T-helper 1 cell treated with Interleukin-12 subunit alpha and Interleukin-12 subunit beta and Interleukin-4 antibody, amounts not matched to agents 30 μg/mL and 1 μg/mL, for 36 hours (primary cell): Measurements from ENCODE around the gene HIGD1A.
A peak's percentile ranks its signal among the peaks of the same experiment; 100 is the strongest.

Source experiments
- H3K27ac Mint-ChIP-seq: one replicate; pipeline ENCODE4 v1.8.0; 2021; ENCODE audit warnings: mild to moderate bottlenecking, mixed read lengths
- H3K27me3 Mint-ChIP-seq: one replicate; pipeline ENCODE4 v1.8.0; 2021; ENCODE audit warnings: low read depth, mixed read lengths
- H3K36me3 Mint-ChIP-seq: one replicate; pipeline ENCODE4 v1.8.0; 2021; ENCODE audit warnings: low read depth, mixed read lengths
- H3K4me1 Mint-ChIP-seq: one replicate; pipeline ENCODE4 v1.8.0; 2021; ENCODE audit warnings: low read depth, mixed read lengths
- H3K4me3 Mint-ChIP-seq: one replicate; pipeline ENCODE4 v1.8.0; 2021; ENCODE audit warnings: mild to moderate bottlenecking, moderate library complexity, mixed read lengths
- H3K9me3 Mint-ChIP-seq: one replicate; pipeline ENCODE4 v1.8.0; 2021; ENCODE audit warnings: mixed read lengths

Gene HIGD1A

GRCh38 chr3:42796332-42796885 lies 7.9 kb downstream of the HIGD1A start:
- Mint-ChIP-seq H3K4me3 (no peak overlapping the region), H3K9me3 (no peaks in the 10 kb centered on the region), H3K36me3 (peaks cover 13% of the 10 kb centered on the region), H3K27ac (no peak overlapping the region), H3K4me1 (peaks cover 24% of the 10 kb centered on the region), H3K27me3 (no peaks in the 10 kb centered on the region)

- Mint-ChIP-seq H3K4me1 (peaks cover 21% of the 10 kb centered on the region), H3K9me3 (no peaks in the 10 kb centered on the region), H3K27me3 (no peaks in the 10 kb centered on the region), H3K36me3 (peaks cover 12% of the 10 kb centered on the region), H3K4me3 (no peak overlapping the region), H3K27ac (no peak overlapping the region)
Measured at GRCh38 chr3:42795621-42796181, 8.6 kb downstream of the HIGD1A start.

- Mint-ChIP-seq H3K4me1 (peaks cover 15% of the 10 kb centered on the region), H3K27ac (peak overlapping the region; percentile 28), H3K36me3 (peaks cover 19% of the 10 kb centered on the region), H3K9me3 (no peaks in the 10 kb centered on the region), H3K27me3 (no peaks in the 10 kb centered on the region), H3K4me3 (no peak overlapping the region)
Measured at GRCh38 chr3:42790714-42791229, 13.5 kb downstream of the HIGD1A start.

GRCh38 chr3:42786631-42787030 lies 17.7 kb downstream of the HIGD1A start:
- no peak overlapping the region for H3K4me3 Mint-ChIP-seq
- no peaks in the 10 kb centered on the region for H3K27me3 Mint-ChIP-seq
- H3K36me3 Mint-ChIP-seq: peaks cover 21% of the 10 kb centered on the region
- H3K4me1 Mint-ChIP-seq: peaks cover 10% of the 10 kb centered on the region
- no peak overlapping the region for H3K27ac Mint-ChIP-seq
- H3K9me3 Mint-ChIP-seq: no peaks in the 10 kb centered on the region

- peaks cover 21% of the 10 kb centered on the region for H3K36me3 Mint-ChIP-seq
- H3K27me3 Mint-ChIP-seq: no peaks in the 10 kb centered on the region
- no peak overlapping the region for H3K4me3 Mint-ChIP-seq
- peaks cover 10% of the 10 kb centered on the region for H3K4me1 Mint-ChIP-seq
- H3K9me3 Mint-ChIP-seq: no peaks in the 10 kb centered on the region
- H3K27ac Mint-ChIP-seq: no peak overlapping the region
Measured at GRCh38 chr3:42786212-42786611, 18.1 kb downstream of the HIGD1A start.

GRCh38 chr3:42780892-42781700 lies 23.2 kb downstream of the HIGD1A start:
- Mint-ChIP-seq H3K4me1 (peaks cover 3% of the 10 kb centered on the region), H3K36me3 (peaks cover 16% of the 10 kb centered on the region), H3K27ac (peak overlapping the region; percentile 55), H3K9me3 (no peaks in the 10 kb centered on the region), H3K4me3 (no peak overlapping the region), H3K27me3 (no peaks in the 10 kb centered on the region)

- peaks cover 3% of the 10 kb centered on the region for H3K4me1 Mint-ChIP-seq
- H3K27me3 Mint-ChIP-seq: no peaks in the 10 kb centered on the region
- no peak overlapping the region for H3K4me3 Mint-ChIP-seq
- H3K36me3 Mint-ChIP-seq: peaks cover 14% of the 10 kb centered on the region
- H3K9me3 Mint-ChIP-seq: no peaks in the 10 kb centered on the region
- H3K27ac Mint-ChIP-seq: peak overlapping the region; percentile 55
Measured at GRCh38 chr3:42780398-42780797, 23.9 kb downstream of the HIGD1A start.

GRCh38 chr3:42778644-42779043 lies 25.6 kb downstream of the HIGD1A start:
- Mint-ChIP-seq H3K4me1 (peaks cover 7% of the 10 kb centered on the region), H3K4me3 (no peak overlapping the region), H3K27me3 (no peaks in the 10 kb centered on the region), H3K36me3 (peaks cover 14% of the 10 kb centered on the region), H3K9me3 (no peaks in the 10 kb centered on the region), H3K27ac (no peak overlapping the region)

GRCh38 chr3:42773409-42773751 lies 30.9 kb downstream of the HIGD1A start:
- Mint-ChIP-seq H3K27me3 (peaks cover 24% of the 10 kb centered on the region), H3K9me3 (no peaks in the 10 kb centered on the region), H3K27ac (peak overlapping the region; percentile 87), H3K4me1 (peaks cover 17% of the 10 kb centered on the region), H3K4me3 (peak overlapping the region; percentile 88), H3K36me3 (no peaks in the 10 kb centered on the region)

GRCh38 chr3:42772670-42773408 lies 31.5 kb downstream of the HIGD1A start, which contains the start of gene CCDC13:
Gene CCDC13, minus strand, starts transcription at chr3:42773253. Its CDS starts 14,908 bp downstream, at chr3:42758345.
- H3K27me3 Mint-ChIP-seq: peaks cover 24% of the 10 kb centered on the region
- peak within 1 kb of the TSS; percentile 87 for H3K27ac Mint-ChIP-seq
- no peaks in the 10 kb centered on the region for H3K36me3 Mint-ChIP-seq
- peak within 1 kb of the TSS; percentile 88 for H3K4me3 Mint-ChIP-seq
- no peaks in the 10 kb centered on the region for H3K9me3 Mint-ChIP-seq
- peaks cover 17% of the 10 kb centered on the region for H3K4me1 Mint-ChIP-seq

GRCh38 chr3:42771271-42771670 lies 33.0 kb downstream of the HIGD1A start:
- Mint-ChIP-seq H3K36me3 (no peaks in the 10 kb centered on the region), H3K27ac (peak overlapping the region; percentile 60), H3K4me3 (peak overlapping the region; percentile 29), H3K9me3 (no peaks in the 10 kb centered on the region), H3K4me1 (peaks cover 17% of the 10 kb centered on the region), H3K27me3 (peaks cover 35% of the 10 kb centered on the region)

GRCh38 chr3:42769477-42770131 lies 34.7 kb downstream of the HIGD1A start:
- no peaks in the 10 kb centered on the region for H3K36me3 Mint-ChIP-seq
- no peak overlapping the region for H3K27ac Mint-ChIP-seq
- H3K4me1 Mint-ChIP-seq: peaks cover 17% of the 10 kb centered on the region
- no peak overlapping the region for H3K4me3 Mint-ChIP-seq
- no peaks in the 10 kb centered on the region for H3K9me3 Mint-ChIP-seq
- H3K27me3 Mint-ChIP-seq: peaks cover 42% of the 10 kb centered on the region

GRCh38 chr3:42764561-42765295 lies 39.6 kb downstream of the HIGD1A start:
- H3K9me3 Mint-ChIP-seq: no peaks in the 10 kb centered on the region
- no peak overlapping the region for H3K4me3 Mint-ChIP-seq

More at GRCh38 chr3:42764561-42765295, 39.6 kb downstream of the HIGD1A start:
- no peaks in the 10 kb centered on the region for H3K4me1 Mint-ChIP-seq
- no peak overlapping the region for H3K27ac Mint-ChIP-seq
- peaks cover 22% of the 10 kb centered on the region for H3K27me3 Mint-ChIP-seq
- no peaks in the 10 kb centered on the region for H3K36me3 Mint-ChIP-seq
